ENCODE measurements around the gene LDHA.

Gene LDHA

GRCh38 chr11:18394275-18394927 lies at the start of gene LDHA (continued):
- no peak for TF ChIP-seq ZBTB49 (tag by site-specific recombination; IDR thresholded peaks at IDR 0.05; ENCODE audit: low read depth)
- TF ChIP-seq ELK4 (IDR thresholded peaks at IDR 0.05; ENCODE audit: borderline replicate concordance, low read depth, low read length) = no peak
- no peak for TF ChIP-seq ZNF26 (tag by site-specific recombination; IDR thresholded peaks at IDR 0.05)
- no peak for TF ChIP-seq PRDM1 (tag by site-specific recombination; IDR thresholded peaks at IDR 0.05)
- peak; percentile 81 for TF ChIP-seq SP7 (tag by site-specific recombination; IDR thresholded peaks at IDR 0.05)
- no peak for TF ChIP-seq ZNF510 (tag by site-specific recombination; IDR thresholded peaks at IDR 0.05; ENCODE audit: insufficient replicate concordance)
- TF ChIP-seq BCL6B (tag by site-specific recombination; IDR thresholded peaks at IDR 0.05) = no peak
- TF ChIP-seq TSHZ1 (tag by site-specific recombination; IDR thresholded peaks at IDR 0.05; ENCODE audit: borderline replicate concordance) = 0 out of 2 replicates have a peak, but pooled peaks have one; percentile 22
- TF ChIP-seq ZNF354C (tag by site-specific recombination; IDR thresholded peaks at IDR 0.05; ENCODE audit: borderline replicate concordance, low read depth) = no peak
- TF ChIP-seq ZEB2 (tag by site-specific recombination; IDR thresholded peaks at IDR 0.05) = peak; percentile 90
- TF ChIP-seq ZNF133 (tag by site-specific recombination; IDR thresholded peaks at IDR 0.05) = no peak
- peak; percentile 99 for TF ChIP-seq PATZ1 (tag by site-specific recombination; IDR thresholded peaks at IDR 0.05)
- TF ChIP-seq ZBTB6 (tag by site-specific recombination; IDR thresholded peaks at IDR 0.05) = peak; percentile 67; the same call in 1 of the 2 replicates
- TF ChIP-seq ZNF174 (tag by site-specific recombination; IDR thresholded peaks at IDR 0.05) = no peak
- no peak for TF ChIP-seq ZNF211 (tag by site-specific recombination; IDR thresholded peaks at IDR 0.05; ENCODE audit: low read depth)
- peak; percentile 44; the same call in 1 of the 2 replicates for TF ChIP-seq ZNF449 (tag by site-specific recombination; IDR thresholded peaks at IDR 0.05)
- TF ChIP-seq PRDM6 (tag by site-specific recombination; IDR thresholded peaks at IDR 0.05) = no peak
- TF ChIP-seq KLF1 (tag by site-specific recombination; IDR thresholded peaks at IDR 0.05) = peak; percentile 56; the same call in 1 of the 2 replicates
- no peak for TF ChIP-seq ZNF701 (tag by site-specific recombination; IDR thresholded peaks at IDR 0.05)
- TF ChIP-seq ZNF830 (tag by site-specific recombination; IDR thresholded peaks at IDR 0.05; ENCODE audit: low read depth) = no peak
- peak; percentile 92 for TF ChIP-seq ZNF600 (tag by site-specific recombination; IDR thresholded peaks at IDR 0.05)
